Measurements from ENCODE around the gene PYGM.

The PYGM gene

DNA sequence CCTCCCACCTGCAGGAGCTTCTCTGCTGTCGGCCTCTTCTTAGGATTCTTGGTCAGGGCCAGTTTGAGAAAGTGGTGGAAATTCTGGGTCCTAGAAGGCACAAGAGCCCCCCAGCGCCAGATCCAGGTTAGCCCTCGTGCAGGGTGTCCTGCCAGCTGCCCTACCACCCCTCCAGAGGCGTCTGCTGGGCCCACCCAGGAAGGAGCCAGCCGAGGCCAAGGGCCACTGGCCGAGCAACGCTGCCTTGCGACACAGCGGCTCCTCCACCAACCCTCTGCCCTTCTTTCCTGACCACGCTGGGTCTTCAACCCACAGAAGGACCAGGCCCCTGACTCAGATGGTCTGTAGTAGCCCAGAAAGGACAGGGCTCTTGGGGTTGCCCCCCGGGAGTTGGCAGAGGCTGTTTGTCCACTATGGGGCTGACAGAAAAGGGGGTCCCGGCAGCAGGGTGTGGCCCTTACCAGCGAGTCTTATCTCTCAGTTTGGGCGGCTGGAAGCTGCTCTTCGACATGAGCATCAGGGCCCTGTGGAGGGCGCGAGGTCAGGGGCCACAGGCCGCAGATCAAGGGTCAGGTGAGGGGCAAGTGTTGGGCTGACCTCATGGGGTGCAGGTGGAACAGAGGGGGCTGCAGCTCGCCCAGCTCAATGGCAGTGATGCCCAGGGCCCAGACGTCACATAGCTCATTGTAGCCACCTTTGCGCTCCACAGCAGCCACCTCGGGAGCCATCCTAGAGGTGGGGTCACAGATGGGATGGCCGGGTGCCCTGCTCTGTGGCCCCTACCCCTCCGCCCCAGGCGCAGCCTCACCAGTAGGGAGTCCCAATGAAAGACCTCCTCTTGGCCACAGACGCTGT is 40.8 kb upstream of the PYGM start:
- WGBS (ENCODE audit: insufficient coverage, insufficient read length): no CpG with 5 or more reads among the region's 26 CpGs
- H3K4me1 ChIP-seq (ENCODE audit: control insufficient read depth, insufficient read depth, low read length): 0 out of 2 replicates have a peak, but pooled peaks cover 2% of the 10 kb centered on the region
- H3K27ac ChIP-seq (ENCODE audit: low read length): no peak overlapping the region
- H3K36me3 ChIP-seq (ENCODE audit: control insufficient read depth, insufficient read depth, low read length): peaks cover 9% of the 10 kb centered on the region; the same call in 1 of the 2 replicates
- no peaks in the 10 kb centered on the region for H3K27me3 ChIP-seq (ENCODE audit: control insufficient read depth, insufficient read depth, low read length)
- no peak overlapping the region for H3K4me3 ChIP-seq (ENCODE audit: low read length)
- no peaks in the 10 kb centered on the region for H3K9me3 ChIP-seq (ENCODE audit: control insufficient read depth, insufficient read depth, low read length)
- DNase-seq (ENCODE audit: low read depth, low spot score): no peak

DNA sequence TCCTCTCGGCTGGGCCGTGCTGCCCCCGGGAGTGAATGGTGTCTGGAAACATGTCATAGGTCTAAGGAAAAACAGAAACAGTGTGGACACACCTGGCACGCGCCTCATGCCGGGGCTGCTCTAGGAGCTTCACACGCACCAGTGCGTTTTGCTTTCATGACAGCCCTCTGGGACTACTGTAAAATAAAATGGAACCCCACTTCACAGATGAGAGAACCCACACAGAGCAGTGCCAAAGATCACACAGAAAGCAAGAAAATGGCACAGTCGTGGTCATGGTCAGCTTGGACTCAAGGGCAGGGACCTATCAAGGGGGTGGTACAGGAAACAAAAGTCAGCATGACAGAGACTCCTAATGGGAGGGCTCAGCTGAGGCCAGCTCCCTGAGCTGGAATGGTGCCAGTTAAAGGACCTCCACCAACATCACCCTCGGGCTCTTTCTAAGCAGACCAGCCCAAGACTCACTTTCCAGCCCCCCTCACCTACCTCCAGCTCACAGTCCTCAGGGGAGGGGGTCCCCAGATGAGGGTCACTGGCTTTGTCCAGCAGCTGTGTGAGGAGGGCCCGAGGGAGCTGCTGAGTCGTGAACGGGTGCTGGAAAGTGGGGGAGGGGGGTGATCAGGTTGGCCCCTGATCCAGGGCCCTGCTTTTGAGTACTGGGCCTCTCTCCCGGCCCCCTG is 40.0 kb upstream of the PYGM start:
- Histone ChIP-seq H3K27ac (ENCODE audit: low read length) (no peak overlapping the region), H3K36me3 (ENCODE audit: control insufficient read depth, insufficient read depth, low read length) (peaks cover 6% of the 10 kb centered on the region; the same call in 1 of the 2 replicates), H3K4me1 (ENCODE audit: control insufficient read depth, insufficient read depth, low read length) (0 out of 2 replicates have a peak, but pooled peaks cover 2% of the 10 kb centered on the region), H3K4me3 (ENCODE audit: low read length) (no peak overlapping the region), H3K9me3 (ENCODE audit: control insufficient read depth, insufficient read depth, low read length) (no peaks in the 10 kb centered on the region), H3K27me3 (ENCODE audit: control insufficient read depth, insufficient read depth, low read length) (no peaks in the 10 kb centered on the region)
- DNase-seq (ENCODE audit: low read depth, low spot score): no peak
- WGBS (ENCODE audit: insufficient coverage, insufficient read length): no CpG with 5 or more reads among the region's 14 CpGs

DNA sequence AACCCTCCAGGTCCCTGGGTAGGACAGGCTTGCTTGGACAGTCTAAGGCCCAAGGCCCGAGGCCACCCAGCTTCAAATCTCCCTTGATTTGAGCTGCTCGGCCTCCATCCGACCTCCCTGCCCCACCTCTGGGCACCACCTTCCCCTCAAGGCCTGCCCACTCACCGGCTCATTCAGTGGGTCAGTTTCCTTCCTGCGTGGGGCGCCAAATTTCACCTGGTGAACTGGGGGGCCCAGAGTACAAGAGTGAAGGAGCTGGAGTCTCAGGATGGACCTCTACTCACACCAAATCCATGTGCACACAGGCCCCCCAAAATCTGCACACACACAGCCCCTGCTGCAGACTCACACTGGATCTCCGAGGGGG is 39.5 kb upstream of the PYGM start:
- WGBS (ENCODE audit: insufficient coverage, insufficient read length): no CpG with 5 or more reads among the region's 7 CpGs
- no peak for DNase-seq (ENCODE audit: low read depth, low spot score)
- Histone ChIP-seq H3K9me3 (ENCODE audit: control insufficient read depth, insufficient read depth, low read length) (no peaks in the 10 kb centered on the region), H3K27ac (ENCODE audit: low read length) (no peak overlapping the region), H3K4me3 (ENCODE audit: low read length) (no peak overlapping the region), H3K36me3 (ENCODE audit: control insufficient read depth, insufficient read depth, low read length) (peaks cover 6% of the 10 kb centered on the region; the same call in 1 of the 2 replicates), H3K27me3 (ENCODE audit: control insufficient read depth, insufficient read depth, low read length) (no peaks in the 10 kb centered on the region), H3K4me1 (ENCODE audit: control insufficient read depth, insufficient read depth, low read length) (0 out of 2 replicates have a peak, but pooled peaks cover 2% of the 10 kb centered on the region)

DNA sequence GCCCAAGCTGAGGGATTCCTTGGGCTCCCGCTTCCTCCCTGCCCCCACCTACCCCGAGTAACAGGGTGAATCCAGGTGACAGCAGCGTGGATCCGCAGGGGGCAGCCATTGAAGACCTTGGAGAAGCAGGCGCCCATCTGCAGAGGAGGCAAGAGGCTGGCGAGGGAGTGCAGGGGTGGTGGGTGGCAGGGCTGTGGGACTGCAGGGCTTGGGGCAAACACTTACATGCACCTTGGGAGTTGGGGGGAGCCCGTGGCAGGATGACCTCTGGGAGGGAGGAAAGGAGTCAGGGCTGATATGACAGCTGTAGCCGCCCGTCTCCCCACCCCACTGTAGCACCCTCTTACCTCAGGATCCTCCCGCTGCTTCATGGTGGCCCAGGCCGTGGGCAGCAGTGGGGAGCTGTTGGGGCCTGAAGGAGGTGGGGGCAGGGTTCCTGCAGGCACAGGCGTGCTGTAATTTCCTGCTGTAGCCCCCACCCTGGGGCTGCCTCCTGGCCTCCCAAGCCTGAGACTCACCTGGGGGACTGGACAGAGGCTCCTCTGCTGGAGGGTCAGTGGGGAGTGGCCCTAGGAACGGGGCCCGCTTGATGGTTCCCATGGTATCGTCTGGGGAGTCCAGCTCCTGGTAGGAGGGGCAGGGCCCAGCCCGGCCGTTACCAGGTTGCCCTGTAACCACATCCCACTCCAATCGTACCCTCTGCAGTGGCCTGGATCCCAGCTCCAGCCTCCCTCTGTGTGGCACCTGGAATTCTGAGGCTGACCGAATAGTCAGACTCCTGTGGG is 37.2 kb upstream of the PYGM start:
- DNase-seq (ENCODE audit: low read depth, low spot score): no peak
- Histone ChIP-seq H3K9me3 (ENCODE audit: control insufficient read depth, insufficient read depth, low read length) (no peaks in the 10 kb centered on the region), H3K4me1 (ENCODE audit: control insufficient read depth, insufficient read depth, low read length) (no peaks in the 10 kb centered on the region), H3K4me3 (ENCODE audit: low read length) (no peak overlapping the region), H3K36me3 (ENCODE audit: control insufficient read depth, insufficient read depth, low read length) (peaks cover 6% of the 10 kb centered on the region; the same call in 1 of the 2 replicates), H3K27ac (ENCODE audit: low read length) (no peak overlapping the region), H3K27me3 (ENCODE audit: control insufficient read depth, insufficient read depth, low read length) (no peaks in the 10 kb centered on the region)
- WGBS (ENCODE audit: insufficient coverage, insufficient read length): no CpG with 5 or more reads among the region's 19 CpGs

DNA sequence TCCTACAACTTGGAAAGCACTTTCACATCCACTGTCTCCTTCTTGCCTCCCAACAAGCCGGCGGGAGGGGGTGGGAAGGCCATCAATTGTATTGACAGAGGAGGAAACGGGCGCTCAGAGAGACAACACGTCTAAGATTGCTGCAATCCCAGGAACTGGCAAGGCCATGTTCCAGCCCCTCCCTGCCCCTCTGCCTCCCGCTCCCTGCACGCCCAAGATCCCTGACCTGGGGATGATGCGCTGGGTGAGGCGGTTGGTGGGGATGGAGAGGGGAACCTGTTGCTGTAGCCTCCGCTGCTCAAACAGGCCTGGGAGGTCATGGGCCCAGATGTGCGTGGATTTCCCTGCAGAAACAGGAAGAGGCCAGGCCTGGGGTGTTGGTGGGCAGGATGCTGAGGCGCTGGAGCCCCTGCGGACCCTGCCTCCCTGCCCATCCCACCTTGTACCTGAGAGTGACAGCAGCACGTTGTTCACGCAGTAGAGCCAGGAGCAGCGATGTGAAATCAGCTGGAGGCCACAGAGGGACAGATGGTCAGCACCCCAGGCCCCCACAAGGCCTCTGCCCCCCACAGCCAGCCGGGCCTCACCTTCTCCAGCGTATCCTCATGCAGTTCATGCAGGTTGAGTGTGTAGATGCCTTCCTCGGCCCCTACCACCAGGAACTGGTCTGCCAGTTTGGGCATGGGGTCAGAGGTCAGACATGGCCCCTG is 36.4 kb upstream of the PYGM start:
- no peaks in the 10 kb centered on the region for H3K4me1 ChIP-seq (ENCODE audit: control insufficient read depth, insufficient read depth, low read length)
- no peak for DNase-seq (ENCODE audit: low read depth, low spot score)
- no peaks in the 10 kb centered on the region for H3K27me3 ChIP-seq (ENCODE audit: control insufficient read depth, insufficient read depth, low read length)
- H3K27ac ChIP-seq (ENCODE audit: low read length): no peak overlapping the region
- no peaks in the 10 kb centered on the region for H3K9me3 ChIP-seq (ENCODE audit: control insufficient read depth, insufficient read depth, low read length)
- peaks cover 6% of the 10 kb centered on the region; the same call in 1 of the 2 replicates for H3K36me3 ChIP-seq (ENCODE audit: control insufficient read depth, insufficient read depth, low read length)
- WGBS (ENCODE audit: insufficient coverage, insufficient read length): no CpG with 5 or more reads among the region's 19 CpGs
- H3K4me3 ChIP-seq (ENCODE audit: low read length): no peak overlapping the region

DNA sequence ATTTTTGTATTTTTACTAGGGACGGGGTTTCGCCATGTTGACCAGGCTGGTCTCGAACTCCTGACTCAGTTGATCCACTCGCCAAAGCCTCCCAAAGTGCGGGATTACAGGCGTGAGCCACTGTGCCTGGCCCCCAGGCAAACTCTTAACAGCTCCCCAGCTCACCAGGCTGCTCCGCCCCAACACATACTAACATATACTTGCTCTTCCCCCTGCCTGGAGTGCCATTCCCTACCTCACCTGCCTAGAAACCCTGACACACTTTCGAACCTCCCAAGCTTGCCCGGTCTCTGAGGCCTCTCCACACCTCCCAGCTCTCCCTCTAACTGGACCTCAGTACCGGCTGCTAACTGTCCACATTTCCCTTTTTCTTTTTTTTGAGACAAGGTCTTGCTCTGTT is 34.8 kb upstream of the PYGM start:
- peaks cover 9% of the 10 kb centered on the region; the same call in 1 of the 2 replicates for H3K36me3 ChIP-seq (ENCODE audit: control insufficient read depth, insufficient read depth, low read length)
- H3K27me3 ChIP-seq (ENCODE audit: control insufficient read depth, insufficient read depth, low read length): no peaks in the 10 kb centered on the region
- no peaks in the 10 kb centered on the region for H3K9me3 ChIP-seq (ENCODE audit: control insufficient read depth, insufficient read depth, low read length)
- H3K4me1 ChIP-seq (ENCODE audit: control insufficient read depth, insufficient read depth, low read length): no peaks in the 10 kb centered on the region
- WGBS (ENCODE audit: insufficient coverage, insufficient read length): no CpG with 5 or more reads among the region's 10 CpGs
- no peak for DNase-seq (ENCODE audit: low read depth, low spot score)
- no peak overlapping the region for H3K27ac ChIP-seq (ENCODE audit: low read length)
- no peak overlapping the region for H3K4me3 ChIP-seq (ENCODE audit: low read length)

DNA sequence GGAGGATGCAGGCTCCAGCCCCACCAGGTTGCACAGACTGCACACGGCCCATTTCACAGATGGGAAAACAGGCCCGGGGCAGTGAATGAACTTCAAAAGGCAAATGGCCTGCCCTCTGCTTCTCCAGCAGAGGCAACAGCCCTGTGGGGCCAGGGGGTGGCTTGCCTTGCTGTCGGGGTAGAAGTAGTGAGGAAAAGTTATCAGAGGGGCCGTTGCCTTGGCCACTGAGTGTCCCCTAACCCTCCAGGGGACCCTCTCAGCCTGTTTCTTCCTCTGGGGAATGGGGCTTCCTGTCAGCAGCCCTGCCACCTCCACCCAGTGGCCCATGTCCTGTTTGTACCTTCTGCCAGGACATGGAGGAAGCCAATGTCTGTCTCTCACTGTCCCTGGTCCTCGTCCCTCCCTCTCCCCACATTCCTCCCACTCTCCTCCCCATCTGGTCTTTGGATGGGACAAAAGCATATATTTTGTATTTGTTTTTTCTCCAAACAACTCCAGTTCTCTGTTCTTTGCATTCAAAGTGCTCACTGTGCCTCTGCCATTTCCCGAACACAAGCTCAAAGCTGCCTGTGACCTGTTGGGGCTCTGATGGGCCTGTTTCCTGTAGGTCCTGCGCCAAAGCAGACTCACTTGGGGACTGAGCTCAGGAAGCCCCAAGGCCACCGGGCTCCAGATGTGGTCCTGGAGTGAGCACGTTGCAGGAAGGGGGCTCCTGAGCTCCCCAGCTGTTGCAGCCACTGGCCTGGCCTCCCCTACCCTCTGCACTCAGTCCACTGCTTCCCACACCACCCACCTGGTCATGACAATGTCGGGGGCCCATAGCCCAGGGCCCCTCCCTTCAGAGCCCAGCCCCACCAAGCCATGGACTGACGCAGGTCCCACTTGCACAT is 33.7 kb upstream of the PYGM start:
- Histone ChIP-seq H3K27ac (ENCODE audit: low read length) (no peak overlapping the region), H3K4me3 (ENCODE audit: low read length) (no peak overlapping the region), H3K4me1 (ENCODE audit: control insufficient read depth, insufficient read depth, low read length) (no peaks in the 10 kb centered on the region), H3K36me3 (ENCODE audit: control insufficient read depth, insufficient read depth, low read length) (peaks cover 8% of the 10 kb centered on the region), H3K27me3 (ENCODE audit: control insufficient read depth, insufficient read depth, low read length) (no peaks in the 10 kb centered on the region), H3K9me3 (ENCODE audit: control insufficient read depth, insufficient read depth, low read length) (no peaks in the 10 kb centered on the region)
- no CpG with 5 or more reads among the region's 11 CpGs for WGBS (ENCODE audit: insufficient coverage, insufficient read length)
- DNase-seq (ENCODE audit: low read depth, low spot score): no peak

DNA sequence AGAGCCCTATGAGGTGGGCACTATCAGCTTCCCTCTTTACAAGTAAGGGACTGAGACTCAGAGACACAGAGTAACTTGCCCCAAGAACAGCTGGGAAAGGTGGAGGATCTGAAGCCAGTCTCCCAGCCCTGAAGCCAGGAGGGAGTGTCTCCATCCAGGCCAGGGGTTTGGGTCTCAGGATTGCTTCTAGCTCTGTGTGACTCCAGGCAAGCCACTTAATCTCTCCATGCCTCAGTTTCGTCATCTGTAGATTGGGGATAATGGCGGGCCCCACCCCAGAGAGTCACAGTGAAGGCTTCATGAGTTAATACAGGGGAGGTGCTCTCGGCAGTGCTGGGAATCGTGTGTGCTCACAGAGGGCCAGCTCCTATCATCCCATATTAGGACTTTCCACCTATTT is 32.7 kb upstream of the PYGM start:
- Histone ChIP-seq H3K27me3 (ENCODE audit: control insufficient read depth, insufficient read depth, low read length) (no peaks in the 10 kb centered on the region), H3K36me3 (ENCODE audit: control insufficient read depth, insufficient read depth, low read length) (peaks cover 8% of the 10 kb centered on the region), H3K4me3 (ENCODE audit: low read length) (no peak overlapping the region), H3K4me1 (ENCODE audit: control insufficient read depth, insufficient read depth, low read length) (no peaks in the 10 kb centered on the region), H3K27ac (ENCODE audit: low read length) (no peak overlapping the region), H3K9me3 (ENCODE audit: control insufficient read depth, insufficient read depth, low read length) (no peaks in the 10 kb centered on the region)
- no peak for DNase-seq (ENCODE audit: low read depth, low spot score)
- WGBS (ENCODE audit: insufficient coverage, insufficient read length): no CpG with 5 or more reads among the region's 4 CpGs

DNA sequence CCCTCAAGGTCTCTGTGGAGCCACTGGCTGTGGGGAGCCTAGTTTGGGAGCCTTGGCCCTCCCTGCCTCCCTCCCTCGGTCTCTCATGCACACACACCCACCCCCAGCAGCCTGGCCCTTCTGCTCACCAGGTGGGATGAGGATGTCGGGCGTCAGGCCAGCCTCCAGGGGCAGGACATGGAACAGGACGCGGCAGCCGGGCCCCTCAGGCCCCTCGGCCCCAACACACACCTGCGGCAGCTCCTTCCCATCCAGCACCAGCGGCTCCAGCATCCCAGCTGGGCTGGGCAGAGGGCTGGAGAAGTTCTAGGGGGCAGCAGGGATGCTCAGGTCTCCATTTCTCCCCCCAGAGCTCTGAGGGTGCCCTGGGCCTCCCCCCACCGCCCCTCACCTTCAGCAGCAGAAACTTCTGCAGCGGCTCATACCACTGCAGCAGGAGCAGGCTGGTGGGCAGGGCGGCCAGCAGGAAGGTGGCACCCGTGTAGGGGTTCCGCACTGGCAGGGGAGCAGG is 32.1 kb upstream of the PYGM start:
- Histone ChIP-seq H3K4me1 (ENCODE audit: control insufficient read depth, insufficient read depth, low read length) (no peaks in the 10 kb centered on the region), H3K27me3 (ENCODE audit: control insufficient read depth, insufficient read depth, low read length) (no peaks in the 10 kb centered on the region), H3K36me3 (ENCODE audit: control insufficient read depth, insufficient read depth, low read length) (peaks cover 8% of the 10 kb centered on the region), H3K27ac (ENCODE audit: low read length) (no peak overlapping the region), H3K9me3 (ENCODE audit: control insufficient read depth, insufficient read depth, low read length) (no peaks in the 10 kb centered on the region), H3K4me3 (ENCODE audit: low read length) (no peak overlapping the region)
- no peak for DNase-seq (ENCODE audit: low read depth, low spot score)
- WGBS (ENCODE audit: insufficient coverage, insufficient read length): no CpG with 5 or more reads among the region's 14 CpGs

Measured in iPS DF 6.9 (cell line).